Raji (cell line): Measurements from ENCODE around the gene MAP4K4.

Experiments used
- POLR2A ChIP-seq: IDR thresholded peaks from 2 replicates; pipeline ENCODE4 v1.6.1; 2011; ENCODE audit warnings: low read depth, low read length, control low read depth; ENCODE audit not compliant: insufficient read depth

Gene MAP4K4

DNA sequence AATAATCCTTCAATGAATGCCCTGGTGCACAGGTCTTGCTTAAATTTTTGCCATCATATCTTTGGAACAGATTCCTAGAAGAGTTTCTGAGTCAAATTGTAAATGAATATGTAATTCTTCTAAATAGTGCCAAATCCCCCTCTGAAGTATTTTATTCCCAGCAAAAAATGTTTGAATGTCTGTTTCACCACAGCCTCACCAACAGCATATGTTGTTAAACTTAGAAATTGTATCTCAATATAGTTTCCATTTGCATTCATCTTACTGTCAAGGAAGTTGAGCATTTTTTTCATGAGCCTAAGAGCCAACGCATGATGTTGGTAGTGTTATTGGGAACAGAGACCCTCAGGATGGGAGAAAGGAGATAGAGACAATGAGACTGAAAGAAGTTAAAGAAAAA is 207.4 kb downstream of the MAP4K4 start:
- no peak for TF ChIP-seq POLR2A

DNA sequence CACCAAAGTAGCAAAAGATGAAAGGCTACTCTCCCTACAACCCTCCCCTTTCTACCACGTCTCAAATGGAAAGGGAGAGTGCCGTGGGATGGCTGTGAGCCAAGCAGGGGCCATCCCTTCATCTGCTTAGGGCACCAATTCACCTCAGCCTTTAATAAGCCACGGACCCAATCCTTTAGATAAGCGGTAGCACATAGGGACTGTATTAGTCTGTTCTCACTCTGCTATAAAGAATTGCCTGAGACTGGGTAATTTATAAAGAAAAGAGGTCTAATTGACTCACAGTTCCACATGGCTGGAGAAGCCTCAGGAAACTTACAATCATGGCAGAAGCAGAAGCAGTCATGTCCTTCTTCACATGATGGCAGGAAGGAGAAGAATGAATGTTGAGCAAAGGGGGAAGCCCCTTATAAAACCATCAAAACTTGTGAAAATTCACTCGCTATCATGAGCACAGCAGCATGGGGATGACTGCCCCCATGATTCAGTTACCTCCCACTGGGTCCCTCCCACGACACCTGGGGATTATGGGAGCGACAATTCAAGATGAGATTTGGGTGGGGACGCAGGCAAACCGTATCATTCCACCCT is 208.3 kb downstream of the MAP4K4 start:
- TF ChIP-seq POLR2A = no peak

DNA sequence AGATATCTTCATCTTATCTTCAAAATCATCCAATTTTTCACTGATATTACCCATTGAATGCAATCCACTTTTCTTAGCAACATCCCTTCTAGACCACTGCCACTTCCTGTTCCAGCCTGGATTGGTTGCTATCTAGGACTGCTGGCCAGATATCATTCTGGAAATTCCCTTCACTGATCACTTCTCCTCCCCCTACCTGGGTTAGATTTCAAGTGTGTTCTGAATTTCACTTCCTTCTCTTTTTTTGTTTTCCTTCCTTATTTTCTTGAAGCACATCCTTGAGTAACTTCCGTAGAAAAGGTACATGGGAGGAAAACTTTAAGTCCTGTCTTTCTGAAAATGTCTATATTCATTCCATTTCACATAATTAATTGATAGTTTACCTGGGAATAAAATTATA is 212.3 kb downstream of the MAP4K4 start:
- no peak for TF ChIP-seq POLR2A

DNA sequence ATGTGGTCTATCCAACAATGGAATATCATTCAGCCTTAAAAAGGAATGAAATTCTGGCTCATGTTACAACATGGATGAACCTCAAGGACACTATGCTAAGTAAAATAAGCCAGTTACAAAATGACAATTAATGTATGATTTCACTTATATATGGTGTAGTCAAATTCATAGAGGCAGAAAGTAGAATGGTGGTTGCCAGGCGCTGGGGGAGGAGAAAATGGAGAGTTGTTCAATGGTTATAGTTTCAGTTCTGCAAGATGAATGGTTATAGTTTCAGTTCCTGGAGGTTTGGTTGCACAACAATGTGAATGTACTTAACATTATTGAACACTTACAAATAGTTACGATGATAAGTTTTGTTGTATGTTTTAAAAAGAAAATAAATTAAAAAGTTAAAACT is 215.0 kb downstream of the MAP4K4 start:
- TF ChIP-seq POLR2A = no peak

DNA sequence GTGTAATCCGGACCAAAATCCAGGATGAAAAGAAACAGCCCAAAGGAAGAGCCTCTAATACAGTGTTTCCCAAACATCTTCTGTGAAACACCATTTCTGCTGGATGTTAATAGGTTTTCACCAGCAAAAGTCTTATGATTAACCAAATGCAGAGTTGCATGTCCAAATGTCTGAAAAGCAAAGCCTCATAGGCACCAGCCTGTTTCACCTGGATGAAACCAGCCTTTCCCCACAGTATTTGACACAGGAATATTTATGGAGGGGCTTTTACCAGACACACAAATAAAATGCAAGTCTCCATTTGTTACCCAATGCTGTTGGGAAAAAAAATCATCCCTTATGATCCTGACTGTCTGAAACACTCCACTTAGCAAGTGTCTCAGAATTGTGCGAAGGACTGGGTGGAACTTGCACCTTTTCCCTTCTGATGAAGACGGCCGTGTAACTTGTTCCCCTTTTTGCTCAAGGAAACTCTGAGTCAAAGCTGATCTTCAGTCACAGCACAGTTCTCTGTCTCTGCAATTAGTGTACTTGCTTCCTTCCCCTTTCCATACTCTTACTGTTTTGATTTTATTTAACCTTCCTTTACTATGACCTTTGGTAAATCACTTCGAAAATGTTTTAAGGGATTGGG is 223.9 kb downstream of the MAP4K4 start:
- no peak for TF ChIP-seq POLR2A

DNA sequence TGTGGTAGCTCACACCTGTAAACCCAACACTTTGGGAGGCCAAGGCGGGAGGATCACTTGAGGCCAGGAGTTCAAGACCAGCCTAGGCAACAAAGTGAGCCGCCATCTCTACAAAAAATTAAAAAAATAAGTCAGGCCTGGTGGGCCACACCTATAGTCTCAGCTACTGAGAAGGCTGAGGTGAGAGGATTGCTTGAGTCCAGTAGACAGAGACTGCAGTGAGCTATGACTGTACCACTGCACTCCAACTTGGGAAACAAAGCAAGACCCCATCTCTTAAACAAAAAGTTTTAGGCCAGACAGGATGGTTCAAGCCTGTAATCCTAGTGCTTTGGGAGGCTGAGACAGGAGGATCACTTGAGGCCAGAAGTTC is 224.4 kb downstream of the MAP4K4 start:
- no peak for TF ChIP-seq POLR2A

DNA sequence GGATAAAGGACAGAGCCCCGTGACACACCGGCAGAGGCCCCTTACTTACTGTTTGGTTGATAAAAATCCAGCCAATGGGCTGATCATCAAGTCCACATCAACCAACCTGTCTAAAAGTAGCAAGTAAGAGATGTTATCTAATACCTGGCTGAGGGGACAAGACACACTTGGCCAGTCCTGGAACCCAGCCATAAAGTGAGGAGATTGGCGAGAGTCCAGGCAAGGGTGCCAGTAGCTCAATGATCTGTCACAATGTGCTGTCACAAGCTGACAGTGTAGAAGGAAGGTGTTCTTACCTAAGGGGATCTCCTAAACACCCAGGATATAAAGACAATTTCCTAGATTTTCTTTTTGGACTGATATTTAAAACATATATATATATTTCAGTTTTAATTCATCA is 232.5 kb downstream of the MAP4K4 start:
- no peak for TF ChIP-seq POLR2A

DNA sequence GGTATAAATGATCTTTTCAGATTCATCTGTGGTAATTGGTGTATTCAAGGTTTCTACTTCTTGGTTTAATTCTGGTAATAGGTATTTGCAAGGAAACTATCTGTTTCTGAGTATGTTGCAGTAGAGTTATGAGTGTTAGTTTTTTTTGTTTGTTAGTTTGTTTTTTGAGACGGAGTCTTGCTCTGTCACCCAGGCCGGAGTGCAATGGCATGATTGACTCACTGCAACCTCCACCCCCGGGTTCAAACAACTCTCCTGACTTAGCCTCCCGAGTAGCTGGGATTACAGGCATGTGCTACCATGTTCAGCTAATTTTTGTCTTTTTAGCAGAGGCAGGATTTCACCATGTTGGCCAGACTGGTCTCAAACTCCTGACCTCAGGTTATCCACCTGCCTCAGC is 233.3 kb downstream of the MAP4K4 start:
- TF ChIP-seq POLR2A = no peak

DNA sequence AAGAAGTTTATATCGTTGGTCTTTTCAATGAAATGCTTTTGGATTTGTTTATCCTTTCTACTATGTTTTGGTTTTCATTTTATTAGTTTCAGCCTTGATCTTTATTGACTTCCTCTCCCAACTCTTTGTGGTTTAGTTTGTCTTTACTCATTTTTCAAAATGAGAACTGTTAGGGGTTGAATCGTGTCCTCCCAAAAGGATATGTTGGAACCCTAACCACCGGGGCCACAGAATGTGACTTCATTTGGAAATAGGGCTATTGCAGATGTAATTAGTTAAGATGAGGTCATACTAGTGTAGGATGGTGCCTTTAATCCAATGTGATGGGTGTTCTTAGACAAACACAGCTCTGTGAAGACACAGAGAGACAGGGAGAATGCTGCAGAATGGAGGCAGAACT is 233.9 kb downstream of the MAP4K4 start:
- no peak for TF ChIP-seq POLR2A

DNA sequence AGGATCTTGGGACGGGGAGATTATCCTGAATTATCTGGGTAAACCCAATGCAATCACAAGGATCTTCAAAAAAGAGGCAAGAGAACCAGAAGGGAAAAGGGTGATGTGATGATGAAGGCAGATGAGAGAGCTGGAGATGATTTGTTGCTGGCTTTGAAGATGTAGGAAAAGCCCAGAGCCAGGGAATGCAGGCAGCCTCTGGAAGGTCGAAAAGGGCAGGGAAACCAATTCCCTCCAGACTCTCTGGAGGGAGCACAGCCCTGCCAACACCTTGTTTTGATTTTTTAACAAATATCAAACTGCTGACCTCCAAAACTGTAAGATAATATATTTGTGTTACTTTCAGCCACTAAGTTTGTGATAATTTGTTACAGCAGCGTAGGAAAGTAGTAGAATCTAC is 245.3 kb downstream of the MAP4K4 start:
- TF ChIP-seq POLR2A = no peak
